Upper lobe of left lung (tissue), 6 donors: ENCODE data around the gene BRICD5. TPM values are rescaled to one million over a fixed set of nuclear protein-coding genes. Genes with fewer than 3 reads are reported as not detected.

Experiments used
- ATAC-seq, 2 donors: fragments of 200-7000 bp; cut with Tn5 transposase; one replicate each; pipeline ENCODE4 v1.9.1; 2022; ENCODE audit warnings: mild to moderate bottlenecking in 2 of 2, moderate library complexity in 2 of 2; ENCODE audit not compliant: low FRiP score in 2 of 2
- DNase-seq, 2 donors: peaks; one replicate each; pipeline ENCODE4 v3.0.0-alpha.2; 2019 to 2020
- H3K27ac ChIP-seq, 4 donors: fragments of 200-600 bp; sonication (generic); one replicate each; pipeline ENCODE4 v1.5.1; 2016 to 2019
- H3K27me3 ChIP-seq, 4 donors: fragments of 200-600 bp; sonication (generic); one replicate each; pipeline ENCODE4 v1.5.1; 2017 to 2019
- H3K36me3 ChIP-seq, 4 donors: fragments of 200-600 bp; sonication (generic); one replicate each; pipeline ENCODE4 v1.5.1; 2016 to 2019
- H3K4me1 ChIP-seq, 4 donors: fragments of 200-600 bp; sonication (generic); one replicate each; pipeline ENCODE4 v1.5.1; 2018 to 2019
- H3K4me3 ChIP-seq, 4 donors: fragments of 200-600 bp; sonication (generic); one replicate each; pipeline ENCODE4 v1.5.1; 2017 to 2019; ENCODE audit warnings: mild to moderate bottlenecking in 2 of 4, moderate library complexity in 1 of 4
- H3K9me3 ChIP-seq, 4 donors: fragments of 200-600 bp; sonication (generic); one replicate each; pipeline ENCODE4 v1.5.1; 2018 to 2019
- CTCF ChIP-seq, 6 experiments: fragments of 450-650 bp in 4 of 6; fragments of 200-600 bp in 2 of 6; sonication (generic) in 2 of 6; IDR thresholded peaks; one replicate each; pipeline ENCODE4 v1.5.1; 2016 to 2019; ENCODE audit warnings: antibody characterized with exemption in 6 of 6
- EP300 ChIP-seq, 4 donors: sonication (generic); formaldehyde crosslinking; IDR thresholded peaks; one replicate each; pipeline ENCODE4 v1.5.1; 2017; ENCODE audit warnings: antibody characterized with exemption in 4 of 4, control low read depth in 2 of 4
- POLR2A ChIP-seq, 4 donors: fragments of 450-650 bp; IDR thresholded peaks; one replicate each; pipeline ENCODE4 v1.5.1; 2016 to 2017; ENCODE audit warnings: antibody characterized with exemption in 4 of 4, mild to moderate bottlenecking in 2 of 4
- POLR2AphosphoS5 ChIP-seq, 2 donors: sonication (generic); formaldehyde crosslinking; IDR thresholded peaks; one replicate each; pipeline ENCODE4 v1.5.1; 2017; ENCODE audit warnings: antibody characterized with exemption in 2 of 2
- WGBS, 2 donors: methylation state at CpG; one replicate each; pipeline ENCODE4 v1.1.5; 2017 to 2018; 5-methylcytosine and 5-hydroxymethylcytosine counted together
- total RNA-seq, 6 donors: library from RNA; depleted of rRNA in 4 of 6; stranded (reverse); fragments of >200 nt in 4 of 6; gene quantifications; one replicate each; pipeline versions ENCODE4 v1.1.0 to v1.2.1, GENCODE V29; 2016 to 2021
- donor health status: DM: no; HTN: no; CAD: no; lungs with moderate emphysema.
- donor health status: DM: no; HTN: yes; CAD: no; lungs with severe emphysema.

The BRICD5 gene
- total RNA-seq, 6 donors from 2014 or later = 4.0 to 70.2 (median 10.8) TPM

GRCh38 chr16:2211923-2212347 is 1.3 kb upstream of the BRICD5 start:
- Histone ChIP-seq H3K4me1 (peaks cover 31 to 40% (median 34%) of the 10 kb centered on the region in 4 donors), H3K27me3 (no peaks in the 10 kb centered on the region)
- 73 to 76% methylated on average over 3 to 11 of the region's 11 CpGs for WGBS, 2 donors

GRCh38 chr16:2210009-2210332 is 692 bp downstream of the BRICD5 start:
- Histone ChIP-seq H3K27me3 (no peaks in the 10 kb centered on the region), H3K4me3 (no peak overlapping the region), H3K4me1 (peaks cover 34 to 44% (median 36%) of the 10 kb centered on the region in 4 donors), H3K27ac (no peak overlapping the region), H3K36me3 (peaks cover 0 to 42% (median 33%) of the 10 kb centered on the region in 4 donors), H3K9me3 (no peaks in the 10 kb centered on the region)
- peak in 1 of 2 donors; percentile 70 for DNase-seq
- no peak for ATAC-seq
- TF ChIP-seq POLR2AphosphoS5 (IDR thresholded peaks at IDR 0.05) (no peak), CTCF (IDR thresholded peaks at IDR 0.05) (no peak), POLR2A (IDR thresholded peaks at IDR 0.05) (no peak), EP300 (IDR thresholded peaks at IDR 0.05) (no peak)
- WGBS, 2 donors = no CpG with 5 or more reads among the region's 17 CpGs

More at GRCh38 chr16:2211923-2212347, 1.3 kb upstream of the BRICD5 start:
- peaks cover 0 to 41% (median 29%) of the 10 kb centered on the region in 4 donors for H3K36me3 ChIP-seq
- peak overlapping the region; percentile 10 to 87 (median 63) for H3K27ac ChIP-seq
- H3K9me3 ChIP-seq = no peaks in the 10 kb centered on the region
- no peak overlapping the region for H3K4me3 ChIP-seq
- no peak for TF ChIP-seq EP300 (IDR thresholded peaks at IDR 0.05)
- no peak for TF ChIP-seq POLR2A (IDR thresholded peaks at IDR 0.05)
- TF ChIP-seq POLR2AphosphoS5 (IDR thresholded peaks at IDR 0.05) = no peak
- TF ChIP-seq CTCF (IDR thresholded peaks at IDR 0.05) = no peak
- ATAC-seq (no peak), DNase-seq (no peak)

DNA sequence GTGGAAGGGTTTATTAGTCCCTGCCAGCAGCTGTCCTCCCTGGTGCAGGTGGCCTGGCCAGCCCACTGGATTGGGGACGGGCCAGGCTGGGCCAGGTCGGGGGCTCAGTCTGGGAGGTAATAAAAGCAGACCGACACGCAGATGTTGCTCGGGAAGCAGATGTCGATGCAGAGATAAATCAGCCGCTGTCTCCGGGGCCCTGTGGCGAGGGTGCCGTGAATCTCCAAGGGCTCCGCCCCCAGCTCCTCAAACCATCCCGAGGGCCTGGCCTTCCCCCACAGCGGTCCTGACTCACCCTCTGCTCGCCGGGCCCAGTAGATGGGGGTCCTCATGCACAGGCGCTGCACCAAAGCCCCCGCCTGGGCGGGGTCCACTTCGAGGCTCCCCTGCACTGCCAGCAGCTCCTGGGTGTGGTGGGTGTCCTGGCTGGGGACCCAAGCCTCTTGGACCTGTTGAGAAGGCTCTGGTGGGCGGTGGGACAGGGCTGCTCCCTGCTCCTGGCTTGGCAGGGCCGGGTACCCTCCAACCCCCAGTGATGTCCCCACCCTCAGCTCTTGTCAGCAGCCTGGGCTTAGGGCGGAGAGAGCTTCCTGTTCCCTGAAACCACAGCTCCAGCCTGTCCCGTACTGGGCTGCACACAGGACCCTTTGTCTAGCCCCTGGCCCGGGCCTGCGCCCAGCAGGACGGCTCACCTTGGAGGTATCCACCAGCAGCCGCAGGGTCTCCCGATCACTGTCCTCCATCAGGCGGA is 1.2 kb downstream of the BRICD5 start:
- Histone ChIP-seq H3K4me3 (no peak overlapping the region), H3K27ac (no peak overlapping the region), H3K4me1 (peaks cover 40 to 49% (median 40%) of the 10 kb centered on the region in 4 donors), H3K27me3 (no peaks in the 10 kb centered on the region), H3K9me3 (no peaks in the 10 kb centered on the region), H3K36me3 (peaks cover 0 to 42% (median 33%) of the 10 kb centered on the region in 4 donors)
- no peak for ATAC-seq
- DNase-seq = peak in 1 of 2 donors; percentile 74
- WGBS, 2 donors = 84 to 94% methylated on average over 6 to 29 of the region's 29 CpGs
- TF ChIP-seq POLR2AphosphoS5 (IDR thresholded peaks at IDR 0.05) = no peak

DNA sequence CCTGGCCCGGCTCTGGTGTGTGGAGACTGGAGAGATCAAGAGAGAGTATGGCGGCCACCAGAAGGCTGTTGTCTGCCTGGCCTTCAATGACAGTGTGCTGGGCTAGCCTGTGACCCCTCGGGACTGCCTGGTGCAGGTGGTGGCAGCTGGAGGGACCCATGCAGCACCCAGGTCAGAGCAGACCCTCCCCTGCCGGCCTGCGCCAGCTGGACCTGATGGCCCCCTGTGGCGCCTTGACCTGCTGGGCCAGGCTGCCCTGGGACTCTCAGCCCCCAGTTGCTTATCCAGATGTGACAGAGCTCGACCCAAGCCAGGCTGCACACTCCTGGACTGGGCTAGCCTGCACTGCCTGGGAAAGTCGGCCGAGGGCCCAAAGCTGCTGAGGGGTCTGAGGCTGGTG is 1.9 kb downstream of the BRICD5 start:
- H3K9me3 ChIP-seq = no peaks in the 10 kb centered on the region
- H3K27ac ChIP-seq = no peak overlapping the region
- DNase-seq = peak in 1 of 2 donors; percentile 66
- no peak overlapping the region for H3K4me3 ChIP-seq
- TF ChIP-seq POLR2AphosphoS5 (IDR thresholded peaks at IDR 0.05) (no peak), POLR2A (IDR thresholded peaks at IDR 0.05) (no peak), EP300 (IDR thresholded peaks at IDR 0.05) (no peak), CTCF (IDR thresholded peaks at IDR 0.05) (no peak)
- H3K36me3 ChIP-seq = peaks cover 0 to 42% (median 33%) of the 10 kb centered on the region in 4 donors
- no peak for ATAC-seq
- no peaks in the 10 kb centered on the region for H3K27me3 ChIP-seq
- 79 to 100% methylated on average over 1 to 3 of the region's 9 CpGs for WGBS, 2 donors
- H3K4me1 ChIP-seq = peaks cover 36 to 43% (median 36%) of the 10 kb centered on the region in 4 donors

DNA sequence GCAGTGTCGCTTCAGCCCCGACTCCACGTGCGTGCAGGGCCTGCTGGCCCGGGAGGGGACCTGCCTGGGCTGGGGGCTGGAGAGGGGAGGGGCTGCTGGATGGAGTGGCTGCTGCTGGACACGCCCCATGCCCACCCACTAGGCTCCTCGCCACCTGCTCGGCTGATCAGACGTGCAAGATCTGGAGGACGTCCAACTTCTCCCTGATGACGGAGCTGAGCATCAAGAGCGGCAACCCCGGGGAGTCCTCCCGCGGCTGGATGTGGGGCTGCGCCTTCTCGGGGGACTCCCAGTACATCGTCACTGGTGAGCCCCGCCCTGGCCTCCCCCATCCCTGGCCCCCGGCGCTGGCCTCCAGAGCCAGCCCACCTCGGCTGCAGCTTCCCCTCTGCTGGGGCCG is 2.4 kb downstream of the BRICD5 start:
- no peak overlapping the region for H3K27ac ChIP-seq
- H3K4me3 ChIP-seq = no peak overlapping the region
- H3K4me1 ChIP-seq = peaks cover 31 to 38% (median 31%) of the 10 kb centered on the region in 4 donors
- peaks cover 0 to 42% (median 33%) of the 10 kb centered on the region in 4 donors for H3K36me3 ChIP-seq
- no peaks in the 10 kb centered on the region for H3K27me3 ChIP-seq
- ATAC-seq = no peak
- H3K9me3 ChIP-seq = no peaks in the 10 kb centered on the region
- WGBS, 2 donors = 86 to 91% methylated on average over 14 to 23 of the region's 23 CpGs
- peak in 1 of 2 donors; percentile 81 for DNase-seq
- TF ChIP-seq POLR2A (IDR thresholded peaks at IDR 0.05) (no peak), CTCF (IDR thresholded peaks at IDR 0.05) (no peak), EP300 (IDR thresholded peaks at IDR 0.05) (no peak), POLR2AphosphoS5 (IDR thresholded peaks at IDR 0.05) (no peak)
